Mononuclear cell (primary cell): ENCODE measurements around the gene DGKI. TPM values are rescaled to one million over a fixed set of nuclear protein-coding genes. Genes with fewer than 3 reads are reported as not detected.
"Not testable (repeated sequence)": the region's sequence is repeated elsewhere in the genome, so short reads cannot be mapped to it uniquely, and the experiment has no call there.

Experiments
- H3K27me3 ChIP-seq: 2 replicates; pipeline ENCODE4 v1.6.0; 2011; ENCODE audit warnings: low read length, control low read depth; ENCODE audit not compliant: insufficient read depth
- H3K4me1 ChIP-seq: 2 replicates; pipeline ENCODE4 v1.5.1; 2011; ENCODE audit warnings: mild to moderate bottlenecking, low read length, control low read depth; ENCODE audit not compliant: insufficient read depth
- H3K4me3 ChIP-seq: 2 replicates; pipeline ENCODE4 v1.5.1; 2011; ENCODE audit warnings: mild to moderate bottlenecking, low read length, moderate library complexity
- H3K9me3 ChIP-seq: 2 replicates; pipeline ENCODE4 v1.5.1; 2011; ENCODE audit warnings: low read depth, mild to moderate bottlenecking, control low read depth, low read length
- total RNA-seq: library from RNA; depleted of rRNA; stranded (reverse); fragments of >200 nt; gene quantifications from one replicate; pipeline ENCODE4 v1.2.3, GENCODE V29; 2012

The DGKI gene
- total RNA-seq, 1 donor = 0.21 TPM

- H3K27me3 ChIP-seq = no peaks in the 10 kb centered on the region
- no peak overlapping the region for H3K4me3 ChIP-seq
- H3K9me3 ChIP-seq = no peaks in the 10 kb centered on the region
- H3K4me1 ChIP-seq = no peaks in the 10 kb centered on the region
Observed at GRCh38 chr7:137471128-137471527, 375.6 kb downstream of the DGKI start.

DNA sequence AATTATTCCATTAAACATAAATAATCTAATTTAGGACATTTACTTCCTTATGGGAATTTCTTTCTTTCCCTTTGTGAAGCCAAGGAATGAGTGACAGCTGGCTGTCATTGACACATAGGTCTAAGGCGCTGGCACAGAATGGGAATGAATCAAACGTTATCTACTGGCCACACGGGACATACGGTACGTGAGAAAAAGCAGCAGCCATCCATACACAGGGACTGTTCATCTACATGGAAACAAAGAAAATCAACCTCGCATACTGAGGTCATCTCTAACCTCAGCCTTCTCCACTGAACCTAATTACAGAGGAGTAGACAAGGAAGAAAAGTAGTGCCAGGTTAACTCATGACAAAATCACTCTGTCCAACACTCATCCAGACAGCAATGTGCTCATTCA is 376.9 kb downstream of the DGKI start:
- Histone ChIP-seq H3K9me3 (no peaks in the 10 kb centered on the region), H3K4me1 (no peaks in the 10 kb centered on the region), H3K27me3 (no peaks in the 10 kb centered on the region), H3K4me3 (no peak overlapping the region)

DNA sequence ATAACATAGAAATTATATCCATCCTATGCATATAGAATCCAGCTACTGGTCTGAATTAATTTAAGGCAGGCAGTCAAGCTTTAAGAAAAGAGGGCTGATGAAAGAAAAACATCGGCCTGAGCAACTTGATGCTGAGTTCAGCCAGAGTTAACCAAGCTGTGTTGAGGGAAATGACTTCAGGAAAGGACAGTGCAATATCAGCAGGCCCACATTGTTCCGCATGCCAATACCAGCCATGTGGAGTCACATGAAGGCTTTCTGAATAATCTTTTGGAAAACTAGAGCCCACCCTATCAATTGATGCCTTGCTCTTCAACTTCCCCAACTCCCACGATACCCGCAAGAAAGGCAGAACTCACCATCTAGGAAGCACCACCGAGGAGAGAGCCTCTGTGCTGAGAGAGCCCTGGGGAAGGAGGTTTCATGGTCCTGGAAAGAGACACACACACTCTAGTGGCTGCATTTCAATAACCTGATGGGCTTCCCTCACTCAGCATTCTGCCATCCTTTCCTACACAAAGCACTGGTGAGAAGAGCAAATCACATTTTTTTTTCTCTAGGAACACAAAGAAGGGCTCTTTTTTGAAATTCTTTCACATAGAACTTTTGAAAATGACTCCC is 377.5 kb downstream of the DGKI start:
- Histone ChIP-seq H3K27me3 (no peaks in the 10 kb centered on the region), H3K9me3 (no peaks in the 10 kb centered on the region), H3K4me3 (no peak overlapping the region), H3K4me1 (no peaks in the 10 kb centered on the region)

GRCh38 chr7:137462847-137463246 is 383.9 kb downstream of the DGKI start:
- Histone ChIP-seq H3K4me3 (no peak overlapping the region), H3K4me1 (no peaks in the 10 kb centered on the region), H3K9me3 (no peaks in the 10 kb centered on the region), H3K27me3 (no peaks in the 10 kb centered on the region)

DNA sequence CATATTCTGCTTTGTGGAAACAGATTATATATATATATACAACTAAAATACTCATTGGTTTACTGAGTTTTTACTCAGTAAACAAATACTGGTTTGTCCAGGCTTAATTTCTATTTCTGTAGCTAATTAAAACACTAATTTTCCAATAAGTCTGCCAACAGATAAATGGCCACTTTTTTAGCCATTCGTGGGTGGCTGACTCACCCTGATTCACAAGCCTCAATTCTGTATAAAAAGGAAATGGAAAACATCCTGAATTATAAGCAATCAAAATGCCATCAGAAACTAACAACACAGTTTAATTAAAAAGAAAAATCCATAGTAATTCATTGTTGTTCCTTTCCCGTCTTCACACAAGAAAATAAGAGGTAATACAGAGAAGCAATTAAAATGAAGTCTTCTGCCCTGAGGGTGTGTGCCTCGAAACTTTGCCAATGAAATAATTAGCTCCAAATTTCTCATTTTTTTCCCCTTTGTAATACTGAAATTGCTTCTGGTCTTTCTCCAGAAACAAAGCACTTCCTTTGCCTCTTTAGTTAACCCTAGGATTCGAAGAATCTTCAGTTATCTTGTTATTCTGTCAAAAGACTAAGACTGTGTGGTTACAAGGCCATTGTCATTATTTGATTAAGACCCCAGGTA is 384.6 kb downstream of the DGKI start:
- H3K4me1 ChIP-seq = no peaks in the 10 kb centered on the region
- no peak overlapping the region for H3K4me3 ChIP-seq
- H3K9me3 ChIP-seq = no peaks in the 10 kb centered on the region

GRCh38 chr7:137458399-137458798 is 388.4 kb downstream of the DGKI start:
- Histone ChIP-seq H3K9me3 (no peaks in the 10 kb centered on the region), H3K4me3 (no peak overlapping the region), H3K4me1 (no peaks in the 10 kb centered on the region), H3K27me3 (no peaks in the 10 kb centered on the region)

More for the DNA sequence above, 384.6 kb downstream of the DGKI start:
- H3K27me3 ChIP-seq = no peaks in the 10 kb centered on the region

GRCh38 chr7:137454767-137455166 is 392.0 kb downstream of the DGKI start:
- H3K4me1 ChIP-seq = no peaks in the 10 kb centered on the region
- H3K4me3 ChIP-seq = no peak overlapping the region
- no peaks in the 10 kb centered on the region for H3K27me3 ChIP-seq
- H3K9me3 ChIP-seq = no peaks in the 10 kb centered on the region

DNA sequence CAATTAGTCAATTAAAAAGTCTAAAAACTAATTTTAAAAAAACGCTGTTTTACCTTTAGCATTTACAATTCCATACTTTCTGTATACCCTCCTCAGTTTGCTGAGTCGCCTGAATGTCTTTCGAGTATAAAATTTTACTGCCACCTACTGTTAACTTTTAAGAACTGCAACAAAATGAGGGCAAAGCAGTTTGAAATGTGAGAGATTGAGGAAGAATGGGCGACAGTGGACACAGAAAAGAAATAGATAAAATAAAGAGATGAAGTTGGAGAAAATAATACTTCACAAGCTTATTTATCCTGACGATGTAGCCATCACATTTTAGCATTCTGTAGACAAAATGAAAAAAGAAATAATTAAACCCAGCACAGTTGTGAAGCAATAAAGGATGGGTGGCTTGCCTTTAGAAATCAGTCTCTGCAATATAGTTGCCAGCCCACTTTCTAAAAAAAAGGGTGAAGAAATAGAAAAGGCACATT is 392.5 kb downstream of the DGKI start:
- Histone ChIP-seq H3K4me3 (no peak overlapping the region), H3K27me3 (no peaks in the 10 kb centered on the region), H3K9me3 (no peaks in the 10 kb centered on the region)

GRCh38 chr7:137453356-137453755 is 393.4 kb downstream of the DGKI start:
- no peaks in the 10 kb centered on the region for H3K27me3 ChIP-seq
- H3K9me3 ChIP-seq = no peaks in the 10 kb centered on the region
- H3K4me3 ChIP-seq = no peak overlapping the region
- H3K4me1 ChIP-seq = no peaks in the 10 kb centered on the region

More for the DNA sequence above, 392.5 kb downstream of the DGKI start:
- H3K4me1 ChIP-seq = no peaks in the 10 kb centered on the region

GRCh38 chr7:137449016-137449415 is 397.8 kb downstream of the DGKI start:
- Histone ChIP-seq H3K4me1 (no peaks in the 10 kb centered on the region), H3K9me3 (no peaks in the 10 kb centered on the region), H3K27me3 (no peaks in the 10 kb centered on the region), H3K4me3 (no peak overlapping the region)

DNA sequence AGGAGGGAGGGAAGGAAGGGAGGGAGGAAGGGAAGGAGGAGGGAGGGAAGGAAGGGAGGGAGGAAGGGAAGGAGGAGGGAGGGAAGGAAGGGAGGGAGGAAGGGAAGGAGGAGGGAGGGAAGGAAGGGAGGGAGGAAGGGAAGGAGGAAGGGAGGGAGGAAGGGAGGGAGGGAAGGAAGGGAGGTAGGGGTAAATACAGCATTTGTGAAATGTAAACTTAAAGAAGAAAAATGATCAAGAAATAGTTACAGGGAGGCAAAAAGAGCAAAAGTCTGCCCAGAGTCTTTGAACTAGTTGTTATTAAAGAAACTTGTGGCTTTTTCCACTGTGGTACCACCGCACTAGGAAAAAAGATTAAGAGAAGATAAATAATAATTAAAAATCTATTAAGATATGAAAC is 398.2 kb downstream of the DGKI start:
- H3K4me1 ChIP-seq, H3K27me3 ChIP-seq: not testable (repeated sequence)

GRCh38 chr7:137446025-137446424 is 400.7 kb downstream of the DGKI start:
- H3K27me3 ChIP-seq = no peaks in the 10 kb centered on the region
- H3K9me3 ChIP-seq = no peaks in the 10 kb centered on the region
- H3K4me3 ChIP-seq = no peak overlapping the region
- H3K4me1 ChIP-seq = no peaks in the 10 kb centered on the region

More for the DNA sequence above, 398.2 kb downstream of the DGKI start:
- not testable (repeated sequence) for H3K4me3 ChIP-seq, H3K9me3 ChIP-seq

GRCh38 chr7:137445268-137445667 is 401.5 kb downstream of the DGKI start:
- no peak overlapping the region for H3K4me3 ChIP-seq

DNA sequence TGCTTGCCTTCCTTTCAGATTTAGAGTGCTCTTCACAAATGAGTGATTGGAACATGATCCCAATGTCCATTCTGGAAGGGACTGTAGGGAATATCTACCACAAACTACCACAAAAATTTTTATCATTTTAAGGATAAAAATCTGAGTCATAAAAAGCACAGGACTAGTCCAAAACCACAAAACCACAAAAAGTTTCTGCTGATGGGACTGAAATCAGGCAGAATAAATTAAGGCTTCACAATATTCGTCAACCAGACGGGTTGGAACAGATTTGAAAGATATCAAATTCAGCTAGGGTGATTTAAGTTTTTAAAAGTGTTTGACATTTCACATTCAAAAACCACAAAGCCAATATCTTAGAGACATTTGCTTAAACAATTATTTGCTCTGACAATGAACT is 403.2 kb downstream of the DGKI start:
- H3K27me3 ChIP-seq = no peaks in the 10 kb centered on the region
- no peaks in the 10 kb centered on the region for H3K9me3 ChIP-seq
- H3K4me3 ChIP-seq = no peak overlapping the region
- H3K4me1 ChIP-seq = no peaks in the 10 kb centered on the region

More at GRCh38 chr7:137445268-137445667, 401.5 kb downstream of the DGKI start:
- Histone ChIP-seq H3K9me3 (no peaks in the 10 kb centered on the region), H3K27me3 (no peaks in the 10 kb centered on the region), H3K4me1 (no peaks in the 10 kb centered on the region)

DNA sequence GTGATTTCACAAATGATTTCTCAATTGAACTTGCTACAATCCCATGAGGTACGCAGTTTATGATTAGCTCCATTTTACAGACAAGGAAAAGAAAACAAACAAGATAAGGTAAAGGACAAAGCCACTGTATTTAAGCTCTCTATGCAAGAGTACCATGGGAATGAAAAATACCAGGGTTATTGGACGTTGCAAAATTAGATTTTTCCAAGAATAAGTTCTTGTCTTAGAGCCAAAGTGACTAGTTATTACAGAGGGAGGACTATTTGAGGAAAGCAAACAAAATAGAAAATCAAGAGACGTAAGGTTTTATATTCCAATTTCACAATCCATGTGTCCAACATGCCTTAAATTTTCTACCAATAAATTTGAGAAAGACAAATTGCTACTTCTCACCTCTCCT is 405.3 kb downstream of the DGKI start:
- H3K4me1 ChIP-seq = no peaks in the 10 kb centered on the region
- H3K4me3 ChIP-seq = no peak overlapping the region
- no peaks in the 10 kb centered on the region for H3K9me3 ChIP-seq
- H3K27me3 ChIP-seq = no peaks in the 10 kb centered on the region
